ENCODE results near the gene KBTBD7. TPM values are rescaled to one million over a fixed set of nuclear protein-coding genes. Genes with fewer than 3 reads are reported as not detected.

Gene KBTBD7
- total and polyA plus RNA-seq, 2 of the 8 experiments (the other 6 are each of a cell fraction or from before 2014, with no cell fraction given) = 10.2 to 17.4 TPM

- no peak overlapping the region for H2AK5ac ChIP-seq (ENCODE audit: low read depth, low read length)
- FAIRE-seq (no peak), DNase-seq (ENCODE audit: low read depth in 1 of 2, low spot score in 2 of 2) (no peak)
- H3K4me3 ChIP-seq (ENCODE audit: extremely low read depth in 1 of 4, insufficient read depth in 2 of 4, low read depth in 3 of 4, low read length in 4 of 4) = no peak overlapping the region
- H3K79me2 ChIP-seq (ENCODE audit: control insufficient read depth in 1 of 2, insufficient read depth in 2 of 2, low read length in 2 of 2) = no peaks in the 10 kb centered on the region
- H4K5ac ChIP-seq (ENCODE audit: insufficient read length, low read depth, low read length) = no peak overlapping the region
- H2BK5ac ChIP-seq (ENCODE audit: low read depth, low read length) = no peak overlapping the region
- 89% methylated on average over 3 of the region's 3 CpGs; no CpG with 5 or more reads in 1 of the 2 experiments for WGBS, 2 experiments (ENCODE audit: extremely low coverage in 1 of 2, insufficient coverage in 1 of 2, insufficient read length in 1 of 2, insufficient replicate concordance in 2 of 2, low coverage in 1 of 2, low lambda C conversion rate in 2 of 2, missing lambda C conversion rate in 1 of 2)
- no peak overlapping the region for H2BK15ac ChIP-seq (ENCODE audit: low read length)
- ChIA-PET CTCF (ENCODE audit: partially characterized antibody) (interaction anchor here (0.6 kb wide), 1 partner anchor 36 kb away, joined by 3 read pairs; no protein-coding TSS in a partner anchor), POLR2A (ENCODE audit: partially characterized antibody) (interaction anchor here (1.0 kb wide), 1 partner anchor 25 kb away, joined by 3 read pairs; no protein-coding TSS in a partner anchor)
- no peaks in the 10 kb centered on the region for H3K79me1 ChIP-seq (ENCODE audit: low read depth, low read length)
- no peaks in the 10 kb centered on the region for H3K27me3 ChIP-seq (replicated peaks in 1 of 4; ENCODE audit: control insufficient read depth in 3 of 4, extremely low read depth in 1 of 4, insufficient read depth in 3 of 4, low read length in 3 of 4)
- no peaks in the 10 kb centered on the region for H3K4me1 ChIP-seq (replicated peaks in 1 of 4; ENCODE audit: control insufficient read depth in 3 of 4, insufficient read depth in 4 of 4, low read length in 3 of 4)
- H3K14ac ChIP-seq (ENCODE audit: insufficient read length) = no peak overlapping the region
- H3K36me3 ChIP-seq (ENCODE audit: control insufficient read depth in 2 of 4, insufficient read depth in 4 of 4, low read length in 3 of 4) = no peaks in the 10 kb centered on the region
- no peak overlapping the region for H3K4me2 ChIP-seq (ENCODE audit: insufficient read depth in 1 of 2, low read depth in 2 of 2, low read length in 2 of 2)
- no peak overlapping the region for H3K27ac ChIP-seq (ENCODE audit: low read depth, low read length)
- H4K8ac ChIP-seq (ENCODE audit: extremely low read depth, insufficient read depth, low read length) = no peak overlapping the region
- no peak overlapping the region for H3K23ac ChIP-seq (ENCODE audit: insufficient read length)
- no peaks in the 10 kb centered on the region for H4K20me1 ChIP-seq (replicated peaks in 1 of 2; ENCODE audit: control insufficient read depth in 1 of 2, insufficient read depth in 2 of 2, low read length in 2 of 2)
- TF ChIP-seq GABPA (IDR thresholded peaks at IDR 0.05; ENCODE audit: borderline replicate concordance, insufficient read depth, low read length) = no peak
- no peak for TF ChIP-seq GTF2F1 (IDR thresholded peaks at IDR 0.05; ENCODE audit: borderline replicate concordance, low read depth, low read length)
- H3K23me2 ChIP-seq (ENCODE audit: low read depth, low read length) = no peaks in the 10 kb centered on the region
- H2BK12ac ChIP-seq (ENCODE audit: low read depth, low read length) = no peak overlapping the region
- H3K9me3 ChIP-seq (ENCODE audit: insufficient read depth in 2 of 2, low read depth in 1 of 2, low read length in 1 of 2) = no peaks in the 10 kb centered on the region
- no peak overlapping the region for H3K4ac ChIP-seq (replicated peaks; ENCODE audit: insufficient read length, low read depth, low read length)
- no peak overlapping the region for H3K18ac ChIP-seq (ENCODE audit: extremely low read depth, low read length)
- no peak overlapping the region for H3K9ac ChIP-seq (replicated peaks in 1 of 4; ENCODE audit: extremely low read depth in 1 of 4, low read depth in 3 of 4, low read length in 3 of 4)
- H3K56ac ChIP-seq (replicated peaks; ENCODE audit: insufficient read length, low read depth, low read length) = no peak overlapping the region
- no peak overlapping the region for H2AFZ ChIP-seq (ENCODE audit: low read length)
- no peak overlapping the region for H2BK20ac ChIP-seq (ENCODE audit: low read length)
- no peak overlapping the region for H4K91ac ChIP-seq (replicated peaks; ENCODE audit: insufficient read length, low read length)
- H2BK120ac ChIP-seq (replicated peaks; ENCODE audit: low read depth, low read length) = no peak overlapping the region
These were observed 7.9 kb downstream of the KBTBD7 start for GRCh38 chr13:41186481-41186880.
